ENCODE data around the gene TAF1B.

TAF1B gene

GRCh38 chr2:9970200-9971044, 127.1 kb downstream of the TAF1B start:
- TF ChIP-seq, protein P1, sequence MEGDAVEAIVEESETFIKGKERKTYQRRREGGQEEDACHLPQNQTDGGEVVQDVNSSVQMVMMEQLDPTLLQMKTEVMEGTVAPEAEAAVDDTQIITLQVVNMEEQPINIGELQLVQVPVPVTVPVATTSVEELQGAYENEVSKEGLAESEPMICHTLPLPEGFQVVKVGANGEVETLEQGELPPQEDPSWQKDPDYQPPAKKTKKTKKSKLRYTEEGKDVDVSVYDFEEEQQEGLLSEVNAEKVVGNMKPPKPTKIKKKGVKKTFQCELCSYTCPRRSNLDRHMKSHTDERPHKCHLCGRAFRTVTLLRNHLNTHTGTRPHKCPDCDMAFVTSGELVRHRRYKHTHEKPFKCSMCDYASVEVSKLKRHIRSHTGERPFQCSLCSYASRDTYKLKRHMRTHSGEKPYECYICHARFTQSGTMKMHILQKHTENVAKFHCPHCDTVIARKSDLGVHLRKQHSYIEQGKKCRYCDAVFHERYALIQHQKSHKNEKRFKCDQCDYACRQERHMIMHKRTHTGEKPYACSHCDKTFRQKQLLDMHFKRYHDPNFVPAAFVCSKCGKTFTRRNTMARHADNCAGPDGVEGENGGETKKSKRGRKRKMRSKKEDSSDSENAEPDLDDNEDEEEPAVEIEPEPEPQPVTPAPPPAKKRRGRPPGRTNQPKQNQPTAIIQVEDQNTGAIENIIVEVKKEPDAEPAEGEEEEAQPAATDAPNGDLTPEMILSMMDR (IDR thresholded peaks at IDR 0.05) = no peak

GRCh38 chr2:9971105-9971818, 128.0 kb downstream of the TAF1B start:
- TF ChIP-seq, protein P1 (IDR thresholded peaks at IDR 0.05) = no peak

DNA sequence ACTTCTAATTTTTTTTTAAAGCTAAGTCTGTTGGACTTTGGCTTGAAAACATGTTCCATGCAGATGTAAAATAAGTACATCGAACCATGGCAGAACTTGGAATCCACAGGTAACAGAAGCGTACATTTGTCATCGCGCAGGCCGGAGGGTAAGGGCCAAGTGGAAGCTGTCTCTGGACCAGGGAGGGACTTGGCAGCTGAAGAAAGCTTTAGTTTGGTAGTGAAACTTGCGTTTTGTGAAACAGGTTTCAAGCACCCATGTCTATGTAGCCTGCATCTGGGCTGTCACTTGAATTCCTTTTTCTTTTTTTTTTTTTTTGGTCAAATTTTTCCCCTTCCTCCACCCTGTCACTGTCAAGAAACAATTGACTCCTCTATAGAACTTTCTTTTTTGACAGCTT, 128.6 kb downstream of the TAF1B start:
- TF ChIP-seq, protein P1 (IDR thresholded peaks at IDR 0.05) = no peak

DNA sequence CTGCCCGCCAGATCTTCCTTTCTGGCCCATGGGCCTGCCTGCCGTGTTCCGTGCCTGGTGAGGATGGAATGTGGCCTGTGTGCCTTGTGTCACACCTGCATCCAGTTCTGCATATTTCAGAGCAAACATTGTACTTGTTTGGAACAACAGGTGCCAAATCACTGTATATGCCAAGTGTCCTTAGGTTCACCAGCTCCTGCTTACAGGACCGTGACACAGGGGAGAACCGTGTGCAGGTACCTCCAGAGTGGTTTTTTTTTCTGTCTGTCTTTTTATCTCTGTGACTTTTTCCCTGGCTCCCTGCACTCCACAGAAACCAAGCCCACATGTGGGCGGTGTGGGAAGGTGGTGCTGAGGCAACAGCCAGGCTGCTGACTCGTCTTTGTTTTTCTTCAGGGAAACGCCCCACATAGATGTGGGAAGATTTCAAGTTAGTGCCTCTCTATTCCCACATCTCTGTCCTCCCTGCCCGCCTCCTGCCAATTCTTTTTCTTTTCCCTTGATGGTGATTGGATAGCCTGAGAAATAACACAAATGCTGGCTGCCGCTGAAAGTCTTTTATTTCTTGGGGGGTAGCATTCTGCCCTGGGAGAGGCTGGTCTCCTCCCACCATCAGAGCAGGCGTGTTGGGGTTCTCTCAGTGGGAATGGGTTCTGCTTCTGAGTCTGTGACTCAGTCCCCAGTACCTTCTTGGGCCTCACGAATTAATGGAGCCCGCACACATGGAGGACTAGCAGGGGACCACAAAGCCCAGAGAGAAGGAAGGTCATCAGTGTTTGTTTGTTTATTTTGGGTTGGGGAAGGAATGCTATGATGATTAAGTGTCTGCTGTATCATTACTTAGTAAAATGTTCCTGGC, 129.6 kb downstream of the TAF1B start:
- TF ChIP-seq, protein P1 (IDR thresholded peaks at IDR 0.05) = no peak

- TF ChIP-seq, protein P1 (IDR thresholded peaks at IDR 0.05) = no peak
Measured at GRCh38 chr2:9973690-9974089, 130.4 kb downstream of the TAF1B start.

- TF ChIP-seq, protein P1 (IDR thresholded peaks at IDR 0.05) = no peak
Measured at GRCh38 chr2:9974343-9974742, 131.1 kb downstream of the TAF1B start.

DNA sequence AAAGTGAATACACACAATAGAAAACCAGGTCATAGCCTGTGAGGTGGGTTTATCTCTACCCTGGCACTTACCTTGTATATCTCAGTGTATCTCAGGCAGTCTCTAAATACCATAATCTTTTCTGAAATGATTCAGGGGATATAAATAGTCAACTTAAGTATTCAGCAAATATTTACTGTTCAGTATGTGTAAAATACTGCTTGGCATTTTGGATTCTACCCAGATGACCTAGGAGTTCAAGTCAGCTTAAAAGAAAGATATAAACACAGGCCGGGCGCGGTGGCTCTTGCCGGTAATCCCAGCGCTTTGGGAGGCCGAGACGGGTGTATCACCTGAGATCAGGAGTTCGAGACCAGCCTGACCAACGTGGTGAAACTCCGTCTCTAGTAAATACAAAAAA, 132.1 kb downstream of the TAF1B start:
- TF ChIP-seq, protein P1 (IDR thresholded peaks at IDR 0.05) = no peak
